HG03196 (cell line): ENCODE measurements around the gene MYO7A.

ENCODE experiments used
- ATAC-seq: cut with Tn5 transposase; IDR thresholded peaks from one replicate; pipeline ENCODE4 v1.9.1; 2021; ENCODE audit not compliant: unreplicated experiment

MYO7A gene

DNA sequence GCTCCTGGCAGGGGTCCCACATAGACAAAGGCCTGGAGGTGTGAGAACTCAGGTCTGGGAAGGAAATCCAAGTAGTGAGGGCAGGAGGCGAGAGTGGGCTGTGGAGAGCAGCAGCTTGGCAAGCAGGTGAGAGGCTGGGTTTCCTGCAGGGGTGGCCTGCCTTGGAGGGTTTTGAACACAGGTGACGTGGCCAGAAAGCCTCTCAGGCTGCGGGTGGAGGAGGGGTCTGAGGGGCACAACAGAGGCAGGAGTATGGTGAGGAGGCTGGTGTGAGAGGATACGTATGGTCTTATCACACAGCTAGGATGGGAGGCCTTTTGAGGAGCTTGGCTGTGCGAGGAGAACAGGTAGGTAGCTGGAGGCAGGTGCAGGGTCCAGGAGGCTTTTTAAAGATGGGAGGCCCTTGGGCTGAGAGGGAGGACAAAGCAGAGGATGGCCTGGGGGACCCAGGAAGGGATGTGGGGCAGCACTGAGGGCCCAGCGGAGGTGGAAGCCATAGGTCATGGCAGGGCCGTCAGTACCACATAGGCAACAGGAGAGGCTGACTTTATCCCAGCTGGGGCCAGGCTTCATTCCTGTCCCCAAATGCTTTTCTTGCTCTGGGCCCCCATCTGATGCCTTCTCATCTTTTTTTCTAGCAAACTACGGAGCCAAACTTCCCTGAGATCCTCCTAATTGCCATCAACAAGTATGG is 84.4 kb downstream of the MYO7A start:
- ATAC-seq = no peak

DNA sequence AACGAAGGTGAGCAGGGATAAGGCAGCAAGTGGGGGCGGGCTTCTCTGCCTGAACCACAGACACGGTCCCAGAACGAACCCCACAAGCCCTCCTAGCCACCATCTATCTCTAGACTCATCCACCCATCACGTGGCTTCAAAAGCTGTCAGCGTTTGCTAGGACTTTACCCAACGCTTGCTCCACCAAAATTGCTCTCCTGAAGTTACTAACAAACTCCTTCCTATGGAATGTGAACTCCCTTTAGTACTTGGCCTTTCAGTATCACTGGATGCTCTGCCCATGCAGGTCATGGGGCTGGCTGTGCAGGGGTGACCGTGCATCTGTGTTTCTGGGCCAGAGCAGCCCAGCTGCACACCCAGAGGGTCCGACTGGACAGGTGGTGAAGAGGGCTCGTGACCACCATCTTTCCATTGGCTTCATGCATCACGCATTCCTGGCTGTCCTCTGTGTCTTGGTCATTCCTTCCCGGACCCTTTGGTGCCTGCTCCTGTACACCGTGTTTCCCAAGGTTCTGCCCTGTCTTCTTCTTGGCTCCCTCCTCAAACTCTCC is 85.1 kb downstream of the MYO7A start:
- no peak for ATAC-seq

DNA sequence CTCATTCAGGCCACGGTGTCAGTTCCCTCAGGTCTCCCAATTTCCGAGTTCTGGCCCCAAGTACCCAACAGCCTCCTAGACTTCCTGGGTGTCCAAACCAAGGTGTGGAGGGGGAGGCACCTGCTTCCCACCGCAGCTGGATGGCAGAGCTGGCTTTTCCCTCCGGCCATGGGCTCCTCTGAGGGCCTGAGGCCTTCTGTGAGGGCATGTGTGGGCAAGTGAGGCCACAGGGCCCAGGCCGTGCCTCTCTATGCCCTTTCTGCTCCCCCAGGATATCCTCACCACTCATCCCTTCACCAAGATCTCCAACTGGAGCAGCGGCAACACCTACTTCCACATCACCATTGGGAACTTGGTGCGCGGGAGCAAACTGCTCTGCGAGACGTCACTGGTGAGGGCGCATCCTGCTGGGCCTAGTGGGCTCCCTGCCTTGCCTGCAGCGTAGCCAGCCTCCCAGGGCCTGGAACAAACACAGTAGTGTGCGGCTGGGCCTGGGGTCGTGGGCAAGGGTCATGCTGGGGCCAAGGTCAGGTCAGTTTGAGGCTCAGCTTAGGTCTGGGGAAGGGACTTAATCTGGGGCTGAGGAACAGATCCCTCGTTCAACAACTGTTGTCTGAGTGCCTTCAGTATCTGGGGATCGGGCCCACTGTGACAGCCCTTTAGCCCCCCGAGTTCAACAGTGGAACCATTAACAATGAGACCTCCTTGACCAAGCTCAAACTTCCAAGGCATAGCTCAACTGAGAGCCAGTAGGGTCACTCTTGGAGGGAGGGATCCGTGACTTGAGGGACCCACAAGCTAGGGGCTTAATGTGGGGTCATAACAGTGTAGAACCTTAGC is 85.8 kb downstream of the MYO7A start:
- ATAC-seq = no peak

DNA sequence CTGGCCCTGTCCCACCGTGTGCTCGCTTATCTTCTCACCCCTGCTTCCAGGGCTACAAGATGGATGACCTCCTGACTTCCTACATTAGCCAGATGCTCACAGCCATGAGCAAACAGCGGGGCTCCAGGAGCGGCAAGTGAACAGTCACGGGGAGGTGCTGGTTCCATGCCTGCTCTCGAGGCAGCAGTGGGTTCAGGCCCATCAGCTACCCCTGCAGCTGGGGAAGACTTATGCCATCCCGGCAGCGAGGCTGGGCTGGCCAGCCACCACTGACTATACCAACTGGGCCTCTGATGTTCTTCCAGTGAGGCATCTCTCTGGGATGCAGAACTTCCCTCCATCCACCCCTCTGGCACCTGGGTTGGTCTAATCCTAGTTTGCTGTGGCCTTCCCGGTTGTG is 86.5 kb downstream of the MYO7A start:
- ATAC-seq = no peak

DNA sequence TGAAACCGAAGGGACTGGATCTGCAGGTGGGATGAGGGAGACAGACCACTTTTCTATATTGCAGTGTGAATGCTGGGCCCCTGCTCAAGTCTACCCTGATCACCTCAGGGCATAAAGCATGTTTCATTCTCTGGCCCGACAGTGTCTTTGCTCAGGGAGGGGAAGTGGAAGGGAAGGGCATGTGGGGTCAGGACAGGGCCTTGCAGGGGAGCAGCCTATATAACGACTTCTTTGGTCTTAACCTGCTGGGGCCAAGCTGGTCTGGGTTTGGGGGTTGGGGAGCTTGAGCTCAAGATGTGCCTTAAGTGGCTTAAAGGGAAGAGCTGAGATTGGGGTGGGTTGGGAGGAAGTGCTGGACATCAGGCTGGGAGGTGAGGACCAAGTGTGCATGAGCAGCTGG is 87.1 kb downstream of the MYO7A start:
- no peak for ATAC-seq

DNA sequence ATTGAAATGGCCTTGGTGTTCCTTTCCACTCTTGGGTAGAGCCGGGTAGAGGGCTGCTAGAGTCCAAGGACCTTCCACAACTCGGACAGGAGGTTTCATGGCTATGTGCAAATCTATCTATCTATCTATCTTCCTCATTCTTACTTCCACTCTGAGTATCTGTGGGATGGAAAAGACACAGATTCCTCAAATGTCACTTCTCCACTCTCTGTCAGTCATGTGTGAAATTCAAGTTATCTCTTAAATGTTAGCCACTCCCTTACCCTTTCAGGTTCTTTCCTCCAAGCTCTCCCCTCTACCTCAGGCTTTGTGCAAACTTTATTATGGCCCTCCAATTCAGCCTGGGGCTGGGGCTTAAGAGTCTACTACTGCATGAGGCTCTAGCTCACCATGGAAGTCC is 89.1 kb downstream of the MYO7A start:
- ATAC-seq = no peak

DNA sequence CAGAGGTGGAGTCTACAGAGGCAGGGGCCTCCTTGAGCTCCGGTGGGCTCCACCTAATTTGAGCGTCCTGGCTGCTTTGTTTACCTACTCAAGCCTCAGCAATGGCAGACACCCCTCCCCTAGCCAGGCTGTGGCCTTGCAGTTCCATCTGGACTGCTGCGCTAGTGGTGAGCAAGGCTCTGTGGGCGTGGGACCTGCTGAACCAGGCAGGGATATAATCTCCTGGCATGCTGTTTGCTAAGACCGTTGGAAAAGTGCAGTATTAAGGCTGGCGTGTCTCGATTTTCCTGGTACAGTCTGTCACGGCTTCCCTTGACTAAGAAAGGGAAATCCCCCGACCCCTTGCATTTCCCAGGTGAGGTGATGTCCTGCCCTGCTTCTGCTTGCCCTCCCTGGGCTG is 95.8 kb downstream of the MYO7A start:
- no peak for ATAC-seq

DNA sequence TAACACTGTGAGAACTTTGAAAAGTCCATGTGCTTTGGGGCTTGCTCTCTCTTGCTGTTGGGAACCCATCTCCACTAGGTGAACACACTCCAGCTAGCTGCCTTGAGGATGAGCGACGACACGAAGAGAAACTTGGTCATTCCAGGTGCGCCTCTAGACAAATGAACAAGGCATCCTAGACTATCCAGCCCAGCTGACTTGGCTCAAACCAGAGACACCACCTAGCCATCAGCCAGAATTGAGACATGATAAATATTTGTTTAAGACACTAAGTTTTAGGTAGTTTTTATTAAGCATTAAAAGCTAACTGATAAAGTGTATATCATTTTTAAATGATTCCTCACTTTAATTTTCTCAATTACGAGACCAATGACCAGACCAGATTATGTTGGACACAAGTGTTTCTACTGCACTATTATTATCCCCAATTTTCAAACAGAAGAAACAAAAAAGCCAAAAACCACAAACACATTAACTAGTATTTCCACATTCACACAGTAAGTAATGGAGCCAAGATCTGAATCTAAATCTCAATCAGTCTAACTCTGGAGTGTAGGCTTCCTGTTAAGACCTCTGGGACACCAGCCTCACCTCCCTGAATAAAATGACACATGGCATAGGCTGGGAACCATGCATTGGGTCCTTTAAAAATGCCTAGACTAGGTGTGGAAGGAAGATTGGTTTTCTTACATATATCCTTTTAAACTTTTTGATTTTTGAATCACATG is 103.0 kb downstream of the MYO7A start:
- no peak for ATAC-seq

DNA sequence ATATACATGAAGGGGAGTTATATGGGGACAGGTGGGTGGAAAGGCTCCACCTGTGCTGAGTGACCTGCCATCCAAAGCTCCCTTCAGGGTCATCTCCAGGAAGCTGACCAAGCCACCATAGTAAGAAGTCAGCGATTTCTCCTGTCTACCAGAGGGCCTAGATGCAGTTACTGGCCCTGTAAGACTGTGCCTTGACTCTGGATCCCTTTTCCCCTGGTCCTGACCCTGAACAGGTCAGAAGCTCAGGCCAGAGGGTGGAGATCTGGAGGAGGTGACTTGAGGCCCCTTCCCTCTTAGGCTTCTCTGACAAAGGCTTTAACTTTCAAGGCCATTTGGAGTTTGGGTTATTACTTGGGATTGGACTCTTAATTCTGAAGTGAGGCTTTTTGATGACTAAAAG is 103.8 kb downstream of the MYO7A start:
- ATAC-seq = no peak

DNA sequence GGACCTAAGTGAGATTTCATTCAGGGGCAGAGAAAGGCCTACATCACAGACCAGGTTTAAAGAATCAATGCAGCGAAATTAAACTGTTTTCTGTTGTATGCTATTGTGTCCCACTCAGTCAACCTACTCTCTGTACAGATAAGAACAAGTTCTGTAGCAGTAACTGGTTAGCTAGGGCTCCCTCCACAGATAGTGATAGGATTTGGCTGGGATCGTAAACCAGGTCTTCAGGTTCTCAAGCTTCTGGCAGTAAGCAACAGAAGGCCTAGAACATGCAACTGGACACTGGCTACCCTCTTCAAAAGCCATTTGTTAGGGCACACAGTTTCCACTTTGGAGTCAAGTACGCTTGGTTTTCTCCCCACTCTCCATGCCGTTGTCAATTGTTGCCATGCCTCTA is 104.2 kb downstream of the MYO7A start:
- no peak for ATAC-seq

DNA sequence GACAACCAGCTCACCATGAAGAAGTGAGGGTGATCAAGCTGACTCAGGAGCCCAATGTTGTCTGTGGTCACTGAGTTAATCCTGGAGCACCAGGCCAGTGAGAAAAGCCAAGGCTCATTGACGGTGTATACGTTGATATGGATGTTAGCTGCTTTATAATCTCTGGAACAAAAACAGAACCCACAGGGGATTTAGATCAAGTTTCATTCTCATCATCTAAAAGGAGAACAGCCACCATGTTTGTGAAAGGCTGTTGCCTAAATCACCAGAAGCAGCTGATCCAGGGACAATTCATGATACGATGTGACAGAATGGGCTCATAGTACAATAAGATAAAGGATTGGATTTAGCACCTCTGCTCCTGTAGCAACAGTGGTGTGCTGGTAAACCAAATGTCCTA is 105.0 kb downstream of the MYO7A start:
- ATAC-seq = no peak

DNA sequence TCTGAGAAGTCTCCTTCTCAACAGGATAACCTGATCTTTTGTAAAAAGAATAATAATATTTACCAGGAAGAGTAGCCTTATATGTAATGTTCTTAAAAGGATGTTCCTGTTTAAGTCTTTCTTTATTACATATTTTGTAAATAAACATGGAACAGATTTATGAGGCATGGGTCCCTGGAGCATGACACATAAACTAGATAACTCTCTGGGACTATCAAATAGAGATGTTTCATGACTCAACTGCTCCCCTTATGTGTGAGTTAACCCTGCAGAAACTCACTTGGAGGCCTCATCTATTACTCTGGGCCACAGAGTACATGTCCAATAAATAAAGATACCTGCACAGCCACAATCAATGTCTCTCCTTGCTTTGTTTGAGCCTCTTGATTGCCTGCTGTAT is 108.9 kb downstream of the MYO7A start:
- no peak for ATAC-seq

DNA sequence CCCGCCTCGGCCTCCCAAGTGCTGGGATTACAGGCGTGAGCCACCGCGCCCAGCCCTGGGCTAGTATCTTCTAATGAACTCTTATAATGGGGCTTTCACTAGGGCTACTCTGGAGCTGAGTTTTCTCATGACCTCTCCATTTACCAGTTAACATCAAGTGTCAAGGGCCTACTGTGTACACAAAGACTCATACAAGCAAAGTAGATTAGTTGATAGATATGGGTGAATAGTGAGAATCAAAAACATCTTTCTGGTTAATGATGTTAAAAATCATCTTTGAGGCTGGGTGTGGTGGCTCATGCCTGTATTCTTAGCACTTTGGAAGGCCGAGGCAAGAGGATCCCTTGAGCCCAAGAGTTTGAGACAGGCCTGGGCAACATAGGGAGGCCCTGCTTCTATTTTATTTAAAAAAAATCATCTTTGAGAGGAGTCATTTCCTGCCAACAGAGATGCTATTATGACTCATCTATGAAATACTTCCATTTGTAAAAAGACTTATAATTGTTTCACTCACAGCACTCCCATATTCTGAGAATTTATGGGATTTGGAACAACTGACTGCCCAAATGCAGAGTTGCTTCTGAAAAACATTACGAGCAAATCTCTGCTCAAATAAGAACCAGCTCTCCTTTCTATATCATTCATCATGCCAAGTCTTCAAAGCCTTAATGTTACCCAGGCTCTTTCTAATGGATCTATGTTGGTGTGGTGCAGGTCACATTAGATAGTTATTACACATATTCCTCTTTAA is 116.4 kb downstream of the MYO7A start:
- no peak for ATAC-seq

DNA sequence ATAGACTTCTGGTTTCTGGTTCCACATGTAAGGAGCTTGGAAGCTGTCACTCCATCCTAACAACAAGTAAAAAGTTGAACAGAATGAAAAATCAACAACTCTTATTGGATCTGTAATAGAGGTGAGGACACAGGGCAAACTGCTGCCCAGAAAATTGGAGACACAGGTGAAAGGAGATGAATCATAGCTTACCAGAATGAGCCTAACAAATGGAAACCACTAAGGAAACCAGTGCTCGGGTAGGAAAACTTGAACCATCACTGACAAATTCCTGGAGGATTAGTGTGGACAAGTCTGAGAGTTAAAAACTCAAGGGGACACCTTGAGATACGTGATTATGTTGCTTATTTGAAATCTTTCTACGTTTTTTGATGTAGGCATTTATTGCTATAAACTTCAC is 121.4 kb downstream of the MYO7A start:
- no peak for ATAC-seq

DNA sequence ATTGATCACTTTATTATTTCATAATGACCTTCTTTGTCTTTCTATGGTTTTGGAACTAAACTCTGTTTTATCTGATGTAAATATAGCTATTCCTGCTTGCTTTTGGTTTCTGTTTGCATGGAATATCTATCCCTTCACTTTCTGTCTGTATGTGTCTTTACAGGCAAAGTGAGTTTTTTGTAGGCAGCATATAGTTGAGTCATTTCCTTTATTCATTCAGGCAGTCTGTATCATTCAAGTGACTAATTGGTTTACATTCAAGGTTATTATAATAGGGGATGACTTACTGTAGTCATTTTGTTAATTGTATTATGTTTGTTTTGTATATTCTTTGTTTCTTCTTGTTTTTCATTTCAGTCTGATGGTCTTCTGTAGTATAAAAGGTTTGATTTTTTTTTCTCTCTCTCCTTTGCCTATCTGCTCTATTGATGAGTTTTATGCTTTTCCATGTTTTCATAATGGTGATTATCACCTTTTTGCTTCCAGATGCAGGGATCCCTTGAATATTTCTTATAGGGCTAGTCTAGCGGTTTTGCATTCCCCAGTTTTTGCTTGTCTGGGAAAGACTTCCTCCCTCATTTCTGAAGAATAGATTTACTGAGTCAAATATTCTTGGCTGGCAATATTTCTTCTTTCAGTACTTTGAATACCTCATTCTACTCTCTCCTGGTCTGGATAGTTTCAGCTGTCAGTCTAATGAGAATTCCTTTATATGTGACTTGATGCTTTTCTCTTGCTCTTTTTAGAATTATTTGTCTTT is 123.0 kb downstream of the MYO7A start:
- ATAC-seq = no peak

DNA sequence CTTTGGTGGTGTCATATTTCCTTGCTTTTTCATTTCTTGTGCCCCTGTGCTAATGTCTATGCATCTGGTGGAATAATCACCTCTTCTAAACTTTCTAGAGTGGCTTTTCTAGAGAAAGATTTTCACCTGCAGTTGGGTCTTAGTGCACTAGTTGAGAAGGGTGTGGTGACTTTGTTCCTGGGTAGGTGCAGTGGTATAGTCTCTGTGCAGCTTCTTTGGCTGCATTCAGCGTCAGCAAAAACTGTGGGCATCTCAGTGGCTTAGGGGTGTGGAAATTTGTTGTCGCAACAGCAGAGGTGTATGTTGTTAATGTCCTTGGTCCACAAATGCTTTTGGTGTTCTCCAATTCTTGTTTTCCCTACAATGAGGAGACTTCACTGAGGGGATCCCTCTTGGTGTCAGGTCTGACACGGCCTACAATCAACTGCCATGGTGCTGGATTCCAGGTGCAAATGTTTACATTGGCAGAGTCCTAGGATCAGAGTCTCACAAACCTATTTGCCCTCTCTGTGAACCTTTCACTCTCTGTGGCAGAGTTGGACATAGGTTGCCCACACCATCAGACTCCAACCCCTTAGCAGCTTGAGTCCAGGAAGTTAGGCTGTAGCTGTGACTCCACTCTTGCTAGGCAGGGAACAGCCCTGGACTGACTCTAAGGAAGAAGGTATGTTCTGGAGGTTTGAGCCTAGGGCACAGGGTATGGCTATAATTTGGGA is 124.7 kb downstream of the MYO7A start:
- no peak for ATAC-seq

DNA sequence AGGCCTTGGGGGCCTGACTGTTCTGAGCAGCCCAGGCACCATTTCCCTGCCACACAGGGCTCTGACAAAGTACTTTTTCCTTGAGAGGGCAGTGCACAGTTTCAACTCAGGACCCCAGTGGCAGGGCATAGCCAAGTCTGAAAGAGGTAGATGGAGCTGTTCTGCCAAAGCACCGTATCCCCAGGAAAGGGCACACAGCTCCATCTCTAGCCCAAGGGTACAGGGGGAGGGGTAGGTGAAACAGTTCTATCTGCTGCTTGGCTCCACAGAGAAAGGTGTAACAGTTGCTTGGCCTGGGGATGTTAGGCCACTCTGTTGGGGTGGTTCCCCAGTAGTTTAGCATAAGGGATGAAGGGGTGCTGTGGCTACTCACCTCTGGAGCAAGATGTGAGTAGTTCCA is 125.6 kb downstream of the MYO7A start:
- ATAC-seq = no peak

DNA sequence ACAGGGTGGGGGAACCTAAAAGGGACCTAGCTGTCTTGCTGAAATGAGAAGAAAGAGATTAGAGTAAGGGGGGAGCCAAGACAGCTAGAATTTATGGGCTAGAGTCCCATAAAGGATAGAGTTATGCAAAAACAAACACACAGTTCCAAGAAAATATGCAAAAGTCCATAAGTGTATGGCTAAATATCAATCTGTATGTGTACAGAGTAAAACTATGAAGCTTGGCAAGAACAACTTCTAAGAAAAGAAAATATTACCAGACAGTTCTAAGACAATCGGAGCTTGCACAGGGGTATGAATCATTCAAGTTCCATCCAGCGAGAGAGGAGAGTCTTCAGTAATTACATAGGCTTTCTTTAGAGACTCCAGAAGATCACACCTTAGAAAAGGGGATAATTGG is 131.6 kb downstream of the MYO7A start:
- ATAC-seq = no peak

DNA sequence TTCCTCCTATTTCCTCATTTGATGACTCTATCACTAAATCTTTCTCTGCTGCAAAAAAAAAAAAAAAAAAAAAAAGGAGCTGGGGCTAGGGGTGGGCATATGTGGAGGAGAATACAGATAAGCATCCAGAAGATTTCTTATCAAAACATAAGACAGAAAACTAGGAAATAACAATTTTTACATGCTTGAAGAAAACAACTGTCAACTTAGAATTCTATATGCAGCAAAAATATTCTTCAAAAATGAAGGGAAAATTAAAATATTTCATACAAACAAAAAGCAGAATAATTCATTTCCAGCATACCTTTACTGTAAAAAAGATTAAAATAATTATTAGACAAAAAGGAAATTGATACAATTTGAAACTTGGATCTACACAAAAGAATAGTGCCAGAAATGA is 134.8 kb downstream of the MYO7A start:
- ATAC-seq = no peak
